WERI-Rb-1 (cell line): ENCODE data around the gene YIPF2.

ENCODE experiments used
- DNase-seq: peaks from one replicate; pipeline ENCODE4 v3.0.0-alpha.2; 2020
- H3K27ac ChIP-seq: fragments of 250-450 bp; sonication (Bioruptor Pico); 2 replicates; pipeline ENCODE4 v1.5.1; 2020; ENCODE audit warnings: mild to moderate bottlenecking, moderate library complexity
- H3K27me3 ChIP-seq: fragments of 250-450 bp; sonication (Bioruptor Pico); 2 replicates; pipeline ENCODE4 v1.5.1; 2021; ENCODE audit warnings: mild to moderate bottlenecking, low read depth, moderate library complexity; ENCODE audit not compliant: insufficient read depth, severe bottlenecking
- H3K36me3 ChIP-seq: fragments of 250-450 bp; sonication (Bioruptor Pico); 2 replicates; pipeline ENCODE4 v1.5.1; 2020; ENCODE audit warnings: mild to moderate bottlenecking, moderate library complexity
- H3K4me3 ChIP-seq: 2 replicates; pipeline ENCODE4 v1.5.1; 2011; ENCODE audit warnings: low read depth, mild to moderate bottlenecking, control low read depth, low read length
- H3K9me3 ChIP-seq: fragments of 250-450 bp; sonication (Bioruptor Pico); 2 replicates; pipeline ENCODE4 v1.5.1; 2021; ENCODE audit warnings: mild to moderate bottlenecking, moderate library complexity; ENCODE audit not compliant: severe bottlenecking
- CTCF ChIP-seq: IDR thresholded peaks from 2 replicates; pipeline ENCODE4 v1.5.1; 2011; ENCODE audit warnings: low read depth, mild to moderate bottlenecking, control low read depth, inconsistent platforms, low read length

The YIPF2 gene

GRCh38 chr19:10928563-10929401 lies at the start of gene YIPF2, which contains the start of gene TIMM29:
Gene YIPF2 (minus strand): TSS chr19:10928639. CDS start chr19:10928410, 229 bp downstream.
Gene TIMM29 (plus strand): TSS chr19:10928811. CDS start chr19:10928823, 12 bp downstream.
- H3K36me3 ChIP-seq: peaks cover 48% of the 10 kb centered on the region
- H3K27ac ChIP-seq: peak within 1 kb of the TSS; percentile 85
- no peaks in the 10 kb centered on the region for H3K27me3 ChIP-seq
- DNase-seq: peak; percentile 98
- H3K9me3 ChIP-seq: no peaks in the 10 kb centered on the region
- no peak for TF ChIP-seq CTCF
- H3K4me3 ChIP-seq: peak within 1 kb of the TSS; percentile 90

- no peak for TF ChIP-seq CTCF
- H3K4me3 ChIP-seq: no peak overlapping the region
- H3K36me3 ChIP-seq: peaks cover 24% of the 10 kb centered on the region
- no peak for DNase-seq
- H3K27me3 ChIP-seq: no peaks in the 10 kb centered on the region
- H3K9me3 ChIP-seq: no peaks in the 10 kb centered on the region
- no peak overlapping the region for H3K27ac ChIP-seq
Observed at GRCh38 chr19:10977742-10978092, 49.3 kb upstream of the YIPF2 start.

GRCh38 chr19:10976131-10976892 lies 47.9 kb upstream of the YIPF2 start:
- no peak for DNase-seq
- Histone ChIP-seq H3K27me3 (no peaks in the 10 kb centered on the region), H3K36me3 (peaks cover 17% of the 10 kb centered on the region), H3K4me3 (no peak overlapping the region), H3K27ac (no peak overlapping the region), H3K9me3 (no peaks in the 10 kb centered on the region)
- TF ChIP-seq CTCF: no peak

- Histone ChIP-seq H3K4me3 (no peak overlapping the region), H3K36me3 (peaks cover 14% of the 10 kb centered on the region), H3K27ac (no peak overlapping the region), H3K9me3 (no peaks in the 10 kb centered on the region), H3K27me3 (no peaks in the 10 kb centered on the region)
- no peak for TF ChIP-seq CTCF
- DNase-seq: no peak
Observed at GRCh38 chr19:10975374-10976130, 47.1 kb upstream of the YIPF2 start.

- H3K4me3 ChIP-seq: no peak overlapping the region
- no peak for DNase-seq
- H3K9me3 ChIP-seq: no peaks in the 10 kb centered on the region
Observed at GRCh38 chr19:10971107-10971726, 42.8 kb upstream of the YIPF2 start.

More at GRCh38 chr19:10971107-10971726, 42.8 kb upstream of the YIPF2 start:
- Histone ChIP-seq H3K27me3 (no peaks in the 10 kb centered on the region), H3K27ac (no peak overlapping the region), H3K36me3 (peaks cover 15% of the 10 kb centered on the region)
- TF ChIP-seq CTCF: no peak
